HCT116 (cell line): ENCODE data around the gene RAB38.

Source experiments
- ATF3 ChIP-seq: IDR thresholded peaks from 2 replicates; pipeline ENCODE4 v1.6.1; 2012
- CTCF ChIP-seq, 3 experiments: fragments of 200-600 bp in 1 of 3; sonication (generic) in 1 of 3; IDR thresholded peaks in 2 of 3; conservative IDR thresholded peaks in 1 of 3; 2 replicates each; pipeline ENCODE4 v1.5.1; 2012 to 2017; ENCODE audit warnings: low read depth in 2 of 3, low read length in 2 of 3, antibody characterized with exemption in 1 of 3, borderline replicate concordance in 1 of 3, control low read depth in 1 of 3, mild to moderate bottlenecking in 1 of 3, mixed read lengths in 1 of 3, mixed run types in 1 of 3, moderate library complexity in 1 of 3; ENCODE audit not compliant: insufficient read depth in 1 of 3
- EZH2 ChIP-seq: fragments of 200-600 bp; sonication (generic); IDR thresholded peaks from 2 replicates; pipeline ENCODE4 v1.6.1; 2017; ENCODE audit warnings: antibody characterized with exemption, mixed run types
- JUND ChIP-seq: IDR thresholded peaks from 2 replicates; pipeline ENCODE4 v1.6.1; 2012
- MAX ChIP-seq: IDR thresholded peaks from 2 replicates; pipeline ENCODE4 v1.6.1; 2012
- POLR2A ChIP-seq: IDR thresholded peaks from 2 replicates; pipeline ENCODE4 v1.7.0; 2011; ENCODE audit warnings: borderline replicate concordance; ENCODE audit not compliant: insufficient read depth, insufficient read length; ENCODE audit errors: extremely low read depth
- POLR2AphosphoS5 ChIP-seq: IDR thresholded peaks from 2 replicates; pipeline ENCODE4 v1.6.1; 2011; ENCODE audit warnings: mild to moderate bottlenecking, low read depth, low read length, moderate library complexity
- YY1 ChIP-seq: IDR thresholded peaks from 2 replicates; pipeline ENCODE4 v1.6.1; 2011; ENCODE audit warnings: low read length, low read depth, moderate library complexity, mild to moderate bottlenecking; ENCODE audit not compliant: insufficient replicate concordance; ENCODE audit errors: extremely low read depth
- ZFX ChIP-seq: fragments of 450-650 bp; IDR thresholded peaks from 2 replicates; pipeline ENCODE4 v1.6.1; 2017
- ZNF274 ChIP-seq: fragments of 200-500 bp; sonication (Bioruptor generic); IDR thresholded peaks from 2 replicates; pipeline ENCODE4 v1.6.1; 2014; ENCODE audit warnings: mild to moderate bottlenecking, low read depth, low read length, inconsistent platforms

- TF ChIP-seq POLR2AphosphoS5 (no peak), ZNF274 (no peak), CTCF (IDR thresholded peaks at IDR 0.05 in 2 of 3, conservative IDR thresholded peaks at IDR 0.05 in 1 of 3; ENCODE audit: borderline replicate concordance in 1 of 3, insufficient read depth in 1 of 3, low read depth in 2 of 3, low read length in 2 of 3) (no peak), ZFX (no peak), YY1 (no peak), JUND (no peak), EZH2 (no peak), ATF3 (no peak), MAX (no peak), POLR2A (no peak)
Measured at GRCh38 chr11:88139865-88140264, 35.4 kb downstream of the RAB38 start.
